Left ventricle myocardium superior (tissue), 1 donor: ENCODE results near the gene DQX1. TPM values are rescaled to one million over a fixed set of nuclear protein-coding genes. Genes with fewer than 3 reads are reported as not detected.
"Not testable (repeated sequence)": the region's sequence is repeated elsewhere in the genome, so short reads cannot be mapped to it uniquely, and the experiment has no call there.

ENCODE experiments used
- ATAC-seq: fragments of 200-7000 bp; cut with Tn5 transposase; one replicate; pipeline ENCODE4 v1.9.1; 2020; ENCODE audit warnings: mild to moderate bottlenecking, moderate library complexity
- DNase-seq: peaks from one replicate; pipeline ENCODE4 v3.0.0-alpha.2; 2020
- intact Hi-C: fragments of 100-400 bp; cut with micrococcal nuclease; formaldehyde crosslinking; loops from one replicate; pipeline ENCODE4 v1.11.0; 2022
- total RNA-seq: library from RNA; stranded (reverse); fragmentation: NEBNext Ultra II Directional; extraction: Animal tissue kit (Norgen Biotek cat#: 25700); gene quantifications from one replicate; pipeline ENCODE4 v1.2.1, GENCODE V29; 2021
- donor health status: DM: no; HTN: yes; CAD: no; lungs with severe emphysema.

DQX1 gene
- total RNA-seq, 1 donor from 2014 or later = not detected

DNA sequence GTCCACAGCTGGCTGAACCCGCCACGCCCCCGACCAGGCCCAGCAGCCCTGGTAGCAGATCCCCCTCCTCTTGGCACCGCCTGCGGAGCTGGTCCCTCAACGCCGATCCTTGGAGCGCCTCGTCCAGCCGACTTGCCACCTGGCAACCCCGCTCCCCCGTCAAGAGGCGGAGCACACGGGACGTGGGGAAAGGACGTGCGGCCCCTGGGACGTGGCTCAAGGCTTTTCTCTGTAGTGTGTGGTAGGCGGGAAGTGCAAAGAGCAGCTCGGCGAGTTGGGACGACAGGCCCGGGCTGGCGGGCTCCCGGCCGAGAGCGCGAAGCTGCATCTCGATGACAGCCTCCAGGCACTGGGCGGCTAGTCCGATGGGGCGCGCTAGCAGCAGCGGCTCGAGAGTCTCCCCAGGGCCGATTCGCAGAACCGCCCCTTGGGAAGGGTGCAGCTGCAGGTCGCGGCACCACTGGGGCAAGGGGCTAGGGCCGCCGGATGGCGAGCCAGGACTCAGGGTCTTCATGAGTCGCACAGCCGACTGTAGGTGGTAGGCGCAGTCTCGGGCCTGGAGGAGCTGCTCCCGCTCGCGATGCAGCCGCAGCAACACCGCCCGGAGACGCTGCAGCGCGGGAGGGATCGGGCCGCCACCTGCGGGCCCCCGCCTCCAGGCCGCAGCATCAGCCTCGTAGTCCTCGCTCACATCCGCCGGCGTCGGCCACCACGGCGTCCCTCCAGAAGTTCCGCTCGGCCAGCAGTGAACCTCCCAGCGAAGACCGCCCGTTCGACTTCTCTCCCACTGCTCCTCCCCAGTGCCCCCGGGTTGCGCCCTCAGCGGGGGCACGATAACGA is 43.9 kb downstream of the DQX1 start:
- DNase-seq (peak; percentile 79), ATAC-seq (peak; percentile 67)
- intact Hi-C loops = loop anchor here (5.0 kb wide), 1 partner anchor 105 kb away; no protein-coding TSS in a partner anchor

- no peak for ATAC-seq
- intact Hi-C loops = loop anchor here (5.0 kb wide), 1 partner anchor 106 kb away; no protein-coding TSS in a partner anchor
- DNase-seq = peak; percentile 0
Measured at GRCh38 chr2:74481431-74481830, 44.6 kb downstream of the DQX1 start.

DNA sequence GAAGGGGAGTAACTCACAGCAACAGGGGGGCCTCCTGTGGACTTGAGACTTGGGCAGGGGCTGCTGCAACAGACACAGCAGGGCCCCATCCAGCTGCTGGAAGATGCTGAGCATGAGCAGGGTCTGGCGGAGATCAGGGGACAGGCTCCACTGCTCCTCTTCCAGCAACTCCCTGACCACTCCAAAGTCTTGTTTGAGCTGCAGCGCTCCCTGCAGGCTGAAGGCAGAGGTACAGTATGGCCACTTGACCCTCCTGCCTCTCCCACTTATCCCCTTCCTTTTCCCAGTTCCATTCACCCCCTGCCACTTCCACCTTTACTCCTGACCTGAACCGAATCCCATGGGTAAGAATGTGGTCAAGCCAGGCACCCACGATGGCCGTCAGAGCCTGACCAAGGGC is 51.1 kb downstream of the DQX1 start:
- ATAC-seq = no peak
- no peak for DNase-seq
- intact Hi-C loops = no loop called here

DNA sequence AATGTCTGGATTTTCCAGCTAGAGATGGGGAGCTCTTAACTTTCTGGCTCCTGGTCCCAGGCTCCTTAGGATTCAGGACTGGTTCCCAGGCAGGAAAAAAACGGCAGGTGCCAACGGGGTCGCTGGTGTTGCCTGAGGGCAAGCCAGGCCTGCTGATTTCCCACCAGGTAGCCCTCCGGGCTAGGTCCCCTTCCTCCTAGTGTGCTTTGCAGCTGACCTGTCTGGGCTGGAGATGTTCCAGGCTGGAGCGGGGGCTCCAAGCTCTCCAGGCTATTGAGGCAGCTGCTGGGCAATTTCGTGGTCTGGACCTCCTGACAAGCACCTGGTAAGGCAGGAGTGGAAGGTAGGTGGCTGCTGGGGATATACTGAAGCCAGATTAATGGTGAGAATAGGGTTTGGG is 51.5 kb downstream of the DQX1 start:
- no peak for ATAC-seq
- intact Hi-C loops = no loop called here

DNA sequence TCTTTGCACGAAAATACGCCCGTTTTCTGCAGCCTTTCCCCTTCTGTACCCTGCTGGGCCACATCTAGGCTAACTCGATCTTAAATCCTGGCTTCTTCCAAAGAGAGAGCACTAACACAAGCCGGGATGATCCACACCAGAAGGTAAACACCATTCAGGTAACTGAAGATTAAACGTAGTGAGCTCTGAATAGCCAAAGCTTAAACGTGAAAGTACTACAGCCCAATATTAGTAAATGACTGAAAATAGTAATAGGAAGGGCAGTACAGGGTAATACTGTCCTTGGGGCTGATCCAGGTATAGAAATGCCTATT is 53.1 kb downstream of the DQX1 start:
- ATAC-seq = peak; percentile 5
- no peak for DNase-seq
- intact Hi-C loops = no loop called here

More for the DNA sequence above, 51.5 kb downstream of the DQX1 start:
- no peak for DNase-seq

GRCh38 chr2:74472086-74472944 is 53.7 kb downstream of the DQX1 start, which contains the start of gene MRPL53:
Gene MRPL53, minus strand, starts transcription at chr2:74472680. Its CDS starts 20 bp downstream, at chr2:74472660.
- intact Hi-C loops = no loop called here
- ATAC-seq = peak; percentile 95
- DNase-seq = peak; percentile 97

GRCh38 chr2:74471332-74472065 is 54.5 kb downstream of the DQX1 start:
- DNase-seq (no peak), ATAC-seq (no peak)
- intact Hi-C loops = no loop called here

DNA sequence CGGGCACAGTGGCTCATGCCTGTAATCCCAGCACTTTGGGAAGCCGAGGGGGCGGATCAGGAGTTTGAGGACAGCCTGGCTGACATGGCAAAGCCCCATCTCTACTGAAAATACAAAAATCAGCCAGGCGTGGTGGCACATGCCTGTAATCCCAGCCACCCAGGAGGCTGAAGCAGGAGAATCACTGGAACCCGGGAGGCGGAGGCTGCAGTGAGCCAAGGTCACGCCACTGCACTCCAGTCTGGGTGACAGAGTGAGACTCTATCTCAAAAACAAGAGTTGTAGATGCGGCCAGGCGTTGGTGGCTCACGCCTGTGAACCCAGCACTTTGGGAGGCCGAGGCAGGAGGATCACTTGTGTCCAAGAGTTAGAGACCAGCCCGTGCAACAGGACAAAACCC is 55.3 kb downstream of the DQX1 start:
- intact Hi-C loops, ATAC-seq, DNase-seq: not testable (repeated sequence)

Other genes with a start within 250 kb of the DQX1 start
- 2.2 TPM for gene SLC4A5, start 182.8 kb downstream of the DQX1 start, total RNA-seq
- gene DCTN1, start 145.9 kb downstream of the DQX1 start, total RNA-seq = 177 TPM
- gene C2orf81, start 104.6 kb downstream of the DQX1 start, total RNA-seq = 0.79 TPM
- 4.4 TPM for gene WDR54, start 104.5 kb downstream of the DQX1 start, total RNA-seq
- gene RTKN, start 84.3 kb downstream of the DQX1 start, total RNA-seq = 21.4 TPM
- 16.4 TPM for gene INO80B, start 71.1 kb downstream of the DQX1 start, total RNA-seq
- 48.0 TPM for gene WBP1, start 67.8 kb downstream of the DQX1 start, total RNA-seq
- gene MOGS, start 60.8 kb downstream of the DQX1 start, total RNA-seq = 20.6 TPM
- gene MRPL53, start 53.6 kb downstream of the DQX1 start, total RNA-seq = 163 TPM
- gene CCDC142, start 43.2 kb downstream of the DQX1 start, total RNA-seq = 6.6 TPM
- gene TTC31, start 43.1 kb downstream of the DQX1 start, total RNA-seq = 9.4 TPM
- gene LBX2, start 26.6 kb downstream of the DQX1 start, total RNA-seq = 0.52 TPM
- gene PCGF1, start 18.5 kb downstream of the DQX1 start, total RNA-seq = 26.8 TPM
- not detected for gene TLX2, start 11.8 kb downstream of the DQX1 start, total RNA-seq
- 54.2 TPM for gene AUP1, start 3.5 kb upstream of the DQX1 start, total RNA-seq
- 28.5 TPM for gene HTRA2, start 3.7 kb upstream of the DQX1 start, total RNA-seq
- 2.6 TPM for gene LOXL3, start 27.7 kb upstream of the DQX1 start, total RNA-seq
- gene DOK1, start 28.5 kb upstream of the DQX1 start, total RNA-seq = 4.4 TPM
- not detected for gene M1AP, start 122.1 kb upstream of the DQX1 start, total RNA-seq
- 3.4 TPM for gene SEMA4F, start 128.0 kb upstream of the DQX1 start, total RNA-seq